Chondrocyte (in vitro differentiated cells): ENCODE data around the gene U2AF1L4. TPM values are rescaled to one million over a fixed set of nuclear protein-coding genes. Genes with fewer than 3 reads are reported as not detected.

Experiments
- DNase-seq: peaks from one replicate; pipeline ENCODE4 v3.0.0; 2021; ENCODE audit warnings: mixed read lengths, low spot score
- H3K27ac Mint-ChIP-seq: one replicate; pipeline ENCODE4 v1.8.0; 2021; ENCODE audit warnings: mild to moderate bottlenecking, moderate library complexity, mixed read lengths; ENCODE audit not compliant: unreplicated experiment
- H3K27me3 Mint-ChIP-seq: 2 replicates; pipeline ENCODE4 v1.8.0; 2021; ENCODE audit warnings: low read depth, mixed read lengths
- H3K36me3 Mint-ChIP-seq: 2 replicates; pipeline ENCODE4 v1.8.0; 2021; ENCODE audit warnings: low read depth, mixed read lengths
- H3K4me1 Mint-ChIP-seq: 2 replicates; pipeline ENCODE4 v1.8.0; 2021; ENCODE audit warnings: low read depth, mild to moderate bottlenecking, mixed read lengths
- H3K4me3 Mint-ChIP-seq: one replicate; pipeline ENCODE4 v1.8.0; 2021; ENCODE audit warnings: mild to moderate bottlenecking, moderate library complexity, mixed read lengths; ENCODE audit not compliant: unreplicated experiment
- H3K9me3 Mint-ChIP-seq: 2 replicates; pipeline ENCODE4 v1.8.0; 2021; ENCODE audit warnings: low read depth, mixed read lengths
- CTCF ChIP-seq: fragments of 200-600 bp; sonication (generic); IDR thresholded peaks from 2 replicates; pipeline ENCODE4 v1.5.0; 2021; ENCODE audit warnings: antibody characterized with exemption, mild to moderate bottlenecking, moderate library complexity
- total RNA-seq: library from RNA; stranded (reverse); gene quantifications from 3 replicates; pipeline ENCODE4 v1.2.1, GENCODE V29; 2021

Gene U2AF1L4
- total RNA-seq, 1 donor from 2014 or later, result 24.7 TPM

- no peaks in the 10 kb centered on the region for H3K9me3 Mint-ChIP-seq
- H3K27me3 Mint-ChIP-seq, result no peaks in the 10 kb centered on the region
- no peak for TF ChIP-seq CTCF
- H3K27ac Mint-ChIP-seq, result no peak within 1 kb of the TSS
- H3K4me3 Mint-ChIP-seq, result no peak within 1 kb of the TSS
- H3K36me3 Mint-ChIP-seq, result no peaks in the 10 kb centered on the region
- DNase-seq, result no peak
- H3K4me1 Mint-ChIP-seq, result peaks cover 3% of the 10 kb centered on the region
Observed at GRCh38 chr19:35704218-35704617, 41.0 kb downstream of the U2AF1L4 start, which contains the start of gene ZBTB32. Gene ZBTB32, plus strand, starts transcription at chr19:35704558. Its CDS starts 10,069 bp downstream, at chr19:35714627.

- Mint-ChIP-seq H3K9me3 (no peaks in the 10 kb centered on the region), H3K36me3 (no peaks in the 10 kb centered on the region), H3K27me3 (no peaks in the 10 kb centered on the region), H3K4me1 (peaks cover 3% of the 10 kb centered on the region), H3K4me3 (no peak overlapping the region), H3K27ac (no peak overlapping the region)
- TF ChIP-seq CTCF, result no peak
- no peak for DNase-seq
Observed at GRCh38 chr19:35703343-35703742, 41.9 kb downstream of the U2AF1L4 start.

GRCh38 chr19:35702223-35703012 is 42.8 kb downstream of the U2AF1L4 start:
- Mint-ChIP-seq H3K27me3 (no peaks in the 10 kb centered on the region), H3K36me3 (no peaks in the 10 kb centered on the region), H3K9me3 (no peaks in the 10 kb centered on the region), H3K4me3 (peak overlapping the region; percentile 97), H3K27ac (peak overlapping the region; percentile 87), H3K4me1 (peaks cover 3% of the 10 kb centered on the region)
- no peak for TF ChIP-seq CTCF
- DNase-seq, result no peak

GRCh38 chr19:35696835-35697234 is 48.4 kb downstream of the U2AF1L4 start:
- Mint-ChIP-seq H3K27ac (no peak overlapping the region), H3K27me3 (no peaks in the 10 kb centered on the region)
- DNase-seq, result no peak

More at GRCh38 chr19:35696835-35697234, 48.4 kb downstream of the U2AF1L4 start:
- no peak for TF ChIP-seq CTCF
- Mint-ChIP-seq H3K4me3 (no peak overlapping the region), H3K36me3 (no peaks in the 10 kb centered on the region), H3K9me3 (no peaks in the 10 kb centered on the region), H3K4me1 (no peaks in the 10 kb centered on the region)
